ES-I3 (cell line): ENCODE results near the gene LSR.

Experiments
- H3K36me3 ChIP-seq: 2 replicates; pipeline ENCODE4 v1.6.1; 2013; ENCODE audit warnings: mild to moderate bottlenecking, low read length, control low read depth, moderate library complexity; ENCODE audit not compliant: insufficient read depth
- H3K4me1 ChIP-seq: 2 replicates; pipeline ENCODE4 v1.6.1; 2013; ENCODE audit warnings: mild to moderate bottlenecking, control low read depth, low read length; ENCODE audit not compliant: insufficient read depth
- H3K9ac ChIP-seq: 2 replicates; pipeline ENCODE4 v1.6.1; 2013; ENCODE audit warnings: low read depth, mild to moderate bottlenecking, low read length, moderate library complexity
- H3K9me3 ChIP-seq: 2 replicates; pipeline ENCODE4 v1.6.1; 2013; ENCODE audit warnings: mild to moderate bottlenecking, low read length, moderate library complexity; ENCODE audit not compliant: control insufficient read depth, insufficient read depth

The LSR gene

GRCh38 chr19:35265126-35265899 is 16.5 kb downstream of the LSR start:
- Histone ChIP-seq H3K4me1 (no peaks in the 10 kb centered on the region; the same call in 1 of the 2 replicates), H3K9ac (no peak overlapping the region), H3K36me3 (peaks cover 5% of the 10 kb centered on the region), H3K9me3 (no peaks in the 10 kb centered on the region)

- peaks cover 5% of the 10 kb centered on the region for H3K36me3 ChIP-seq
- no peaks in the 10 kb centered on the region; the same call in 1 of the 2 replicates for H3K4me1 ChIP-seq
- no peak overlapping the region for H3K9ac ChIP-seq
- no peaks in the 10 kb centered on the region for H3K9me3 ChIP-seq
These were observed 17.2 kb downstream of the LSR start for GRCh38 chr19:35265900-35266519.

DNA sequence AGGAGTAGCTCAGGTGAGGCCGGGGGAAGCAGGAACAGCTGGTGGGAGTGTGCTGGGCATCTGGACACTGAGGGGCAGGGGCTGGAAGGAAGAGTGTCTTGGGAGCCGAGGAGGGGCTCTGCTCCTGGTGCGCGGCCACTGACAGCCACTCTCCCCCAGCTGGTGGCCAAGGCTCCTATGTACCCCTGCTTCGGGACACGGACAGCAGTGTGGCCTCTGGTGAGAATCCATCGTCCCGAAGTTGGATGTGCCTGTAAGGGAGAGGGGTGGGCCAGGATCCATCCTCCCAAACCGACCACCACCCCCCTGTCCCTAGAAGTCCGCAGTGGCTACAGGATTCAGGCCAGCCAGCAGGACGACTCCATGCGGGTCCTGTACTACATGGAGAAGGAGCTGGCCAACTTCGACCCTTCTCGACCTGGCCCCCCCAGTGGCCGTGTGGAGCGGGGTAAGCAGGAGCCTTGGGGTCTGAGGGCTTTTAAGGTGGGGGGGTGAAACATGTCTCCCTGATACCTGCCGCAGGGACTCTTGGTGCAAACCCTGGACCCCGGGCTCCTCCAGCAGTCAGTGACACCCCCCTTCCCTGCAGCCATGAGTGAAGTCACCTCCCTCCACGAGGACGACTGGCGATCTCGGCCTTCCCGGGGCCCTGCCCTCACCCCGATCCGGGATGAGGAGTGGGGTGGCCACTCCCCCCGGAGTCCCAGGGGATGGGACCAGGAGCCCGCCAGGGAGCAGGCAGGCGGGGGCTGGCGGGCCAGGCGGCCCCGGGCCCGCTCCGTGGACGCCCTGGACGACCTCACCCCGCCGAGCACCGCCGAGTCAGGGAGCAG is 17.9 kb downstream of the LSR start:
- H3K4me1 ChIP-seq: no peaks in the 10 kb centered on the region; the same call in 1 of the 2 replicates
- H3K9me3 ChIP-seq: no peaks in the 10 kb centered on the region
- H3K36me3 ChIP-seq: peaks cover 2% of the 10 kb centered on the region
- H3K9ac ChIP-seq: peak overlapping the region; percentile 91

DNA sequence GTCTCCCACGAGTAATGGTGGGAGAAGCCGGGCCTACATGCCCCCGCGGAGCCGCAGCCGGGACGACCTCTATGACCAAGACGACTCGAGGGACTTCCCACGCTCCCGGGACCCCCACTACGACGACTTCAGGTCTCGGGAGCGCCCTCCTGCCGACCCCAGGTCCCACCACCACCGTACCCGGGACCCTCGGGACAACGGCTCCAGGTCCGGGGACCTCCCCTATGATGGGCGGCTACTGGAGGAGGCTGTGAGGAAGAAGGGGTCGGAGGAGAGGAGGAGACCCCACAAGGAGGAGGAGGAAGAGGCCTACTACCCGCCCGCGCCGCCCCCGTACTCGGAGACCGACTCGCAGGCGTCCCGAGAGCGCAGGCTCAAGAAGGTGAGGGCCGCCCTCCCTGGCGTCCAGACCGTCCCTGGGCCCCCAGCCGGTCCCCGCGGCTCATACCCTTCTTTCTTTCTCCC is 18.6 kb downstream of the LSR start:
- H3K4me1 ChIP-seq: no peaks in the 10 kb centered on the region; the same call in 1 of the 2 replicates
- H3K9me3 ChIP-seq: no peaks in the 10 kb centered on the region
- H3K9ac ChIP-seq: peak overlapping the region; percentile 91
- H3K36me3 ChIP-seq: peaks cover 2% of the 10 kb centered on the region

- H3K9me3 ChIP-seq: no peaks in the 10 kb centered on the region
- H3K4me1 ChIP-seq: no peaks in the 10 kb centered on the region; the same call in 1 of the 2 replicates
- H3K36me3 ChIP-seq: peaks cover 2% of the 10 kb centered on the region; the same call in 1 of the 2 replicates
- peak overlapping the region; percentile 91 for H3K9ac ChIP-seq
These were observed 19.2 kb downstream of the LSR start for GRCh38 chr19:35267818-35268535.

- Histone ChIP-seq H3K36me3 (peaks cover 2% of the 10 kb centered on the region; the same call in 1 of the 2 replicates), H3K9ac (peak within 1 kb of the TSS; percentile 91), H3K4me1 (no peaks in the 10 kb centered on the region; the same call in 1 of the 2 replicates), H3K9me3 (no peaks in the 10 kb centered on the region)
These were observed 20.0 kb downstream of the LSR start, which contains the start of gene USF2 for GRCh38 chr19:35268536-35269437. Gene USF2, plus strand, starts transcription at chr19:35268962. Its CDS starts 140 bp downstream, at chr19:35269102.

GRCh38 chr19:35269438-35270117 is 20.8 kb downstream of the LSR start:
- Histone ChIP-seq H3K4me1 (no peaks in the 10 kb centered on the region; the same call in 1 of the 2 replicates), H3K9ac (peak overlapping the region; percentile 83), H3K36me3 (peaks cover 2% of the 10 kb centered on the region; the same call in 1 of the 2 replicates), H3K9me3 (no peaks in the 10 kb centered on the region)

GRCh38 chr19:35270381-35270811 is 21.6 kb downstream of the LSR start:
- H3K9ac ChIP-seq: no peak overlapping the region
- peaks cover 2% of the 10 kb centered on the region; the same call in 1 of the 2 replicates for H3K36me3 ChIP-seq
- no peaks in the 10 kb centered on the region; the same call in 1 of the 2 replicates for H3K4me1 ChIP-seq
- no peaks in the 10 kb centered on the region for H3K9me3 ChIP-seq

- H3K9ac ChIP-seq: no peak overlapping the region
- peaks cover 5% of the 10 kb centered on the region for H3K36me3 ChIP-seq
- no peaks in the 10 kb centered on the region for H3K9me3 ChIP-seq
- H3K4me1 ChIP-seq: no peaks in the 10 kb centered on the region; the same call in 1 of the 2 replicates
These were observed 22.7 kb downstream of the LSR start for GRCh38 chr19:35271546-35271945.

- Histone ChIP-seq H3K9ac (no peak overlapping the region), H3K36me3 (peaks cover 5% of the 10 kb centered on the region), H3K9me3 (no peaks in the 10 kb centered on the region)
These were observed 23.4 kb downstream of the LSR start for GRCh38 chr19:35272122-35272719.

DNA sequence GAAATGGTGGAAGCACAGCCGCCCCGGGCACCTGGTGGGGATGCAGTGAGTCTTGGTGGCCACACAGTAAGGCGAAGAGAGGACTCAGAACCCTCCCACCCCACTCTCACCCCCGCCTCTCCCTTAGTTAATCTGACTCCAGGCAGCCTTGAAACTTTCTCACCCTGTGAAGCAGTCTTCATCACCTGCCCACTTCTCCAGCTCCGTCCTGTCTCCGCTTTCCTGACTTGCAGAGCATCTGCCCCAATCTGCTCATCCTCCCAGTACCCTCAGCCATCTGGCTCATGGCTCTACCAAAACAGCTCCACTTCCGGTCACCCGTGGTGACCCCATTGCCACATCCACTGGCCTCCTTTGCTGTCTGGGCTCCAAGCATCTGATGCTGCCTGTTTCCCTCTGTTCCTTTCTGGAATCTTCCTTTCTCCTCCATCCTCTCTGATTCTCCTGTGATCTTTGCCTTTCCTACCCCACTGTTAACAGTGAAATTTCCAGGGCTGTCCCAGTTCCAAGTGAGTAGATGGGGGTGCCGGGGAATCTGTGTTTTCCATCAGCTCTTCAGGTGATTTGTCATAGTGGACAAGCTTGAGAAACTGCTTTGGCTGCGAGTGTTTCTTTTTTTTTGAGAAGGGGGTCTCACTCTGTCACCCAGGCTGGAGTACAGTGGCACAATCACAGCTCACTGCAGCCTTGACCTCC is 24.3 kb downstream of the LSR start:
- peaks cover 5% of the 10 kb centered on the region for H3K36me3 ChIP-seq
- no peak overlapping the region for H3K9ac ChIP-seq
- no peaks in the 10 kb centered on the region for H3K4me1 ChIP-seq
- H3K9me3 ChIP-seq: no peaks in the 10 kb centered on the region

More at GRCh38 chr19:35272122-35272719, 23.4 kb downstream of the LSR start:
- H3K4me1 ChIP-seq: no peaks in the 10 kb centered on the region
